Right lobe of liver (tissue), 6 donors: ENCODE data around the gene DOCK6. TPM values are rescaled to one million over a fixed set of nuclear protein-coding genes. Genes with fewer than 3 reads are reported as not detected.

ENCODE experiments used
- ATAC-seq, 4 donors: fragments of 200-7000 bp; cut with Tn5 transposase; one replicate each; pipeline ENCODE4 v1.9.1; 2020; ENCODE audit warnings: mild to moderate bottlenecking in 4 of 4, moderate library complexity in 4 of 4
- DNase-seq, 3 donors: peaks; one replicate each; pipeline ENCODE4 v3.0.0-alpha.2; 2020
- H3K27ac ChIP-seq, 3 donors: fragments of 200-600 bp; one replicate each; pipeline ENCODE4 v1.8.0; 2022
- H3K27me3 ChIP-seq, 2 donors: fragments of 200-600 bp; one replicate each; pipeline ENCODE4 v1.8.0; 2022
- H3K36me3 ChIP-seq, 4 donors: fragments of 200-600 bp; sonication (generic) in 1 of 4; one replicate each; pipeline versions ENCODE4 v1.5.1 to v1.8.0; 2017 to 2022; ENCODE audit warnings: control low read depth in 1 of 4
- H3K4me1 ChIP-seq, 4 donors: fragments of 200-600 bp; sonication (generic) in 1 of 4; one replicate each; pipeline versions ENCODE4 v1.5.1 to v1.8.0; 2017 to 2022; ENCODE audit warnings: control low read depth in 1 of 4
- H3K4me3 ChIP-seq, 3 donors: fragments of 200-600 bp; one replicate each; pipeline ENCODE4 v1.8.0; 2022
- H3K9me3 ChIP-seq, 4 donors: fragments of 200-600 bp; sonication (generic) in 1 of 4; one replicate each; pipeline versions ENCODE4 v1.5.1 to v1.8.0; 2017 to 2022; ENCODE audit warnings: control low read depth in 1 of 4
- POLR2A ChIP-seq: fragments of 450-650 bp; IDR thresholded peaks from one replicate; pipeline ENCODE4 v1.6.1; 2017; ENCODE audit warnings: antibody characterized with exemption, mild to moderate bottlenecking
- WGBS: methylation state at CpG from one replicate; pipeline ENCODE4 v1.1.6; 2018; ENCODE audit warnings: low coverage, low lambda C conversion rate; ENCODE audit not compliant: insufficient coverage; ENCODE audit errors: missing lambda C conversion rate; 5-methylcytosine and 5-hydroxymethylcytosine counted together
- intact Hi-C, 2 donors: fragments of 100-400 bp; cut with DNase I; formaldehyde crosslinking; loops; one replicate each; pipeline versions ENCODE4 v1.11.2 to v1.14.1; 2022
- total RNA-seq, 6 experiments: library from RNA; depleted of rRNA in 2 of 6; stranded (reverse); fragments of >200 nt in 2 of 6; fragmentation: NEBNext Ultra II Directional in 3 of 6; extraction: Animal tissue kit (Norgen Biotek cat#: 25700) in 3 of 6; gene quantifications; one replicate each; pipeline versions ENCODE4 v1.1.0 to v1.2.4, GENCODE V29; 2016 to 2023
- TF ChIP-seq, protein P1 (sequence below), 4 donors: fragments of 200-600 bp in 3 of 4; fragments of 450-650 bp in 1 of 4; IDR thresholded peaks; one replicate each; pipeline versions ENCODE4 v1.5.1 to v1.8.0; 2016 to 2022; ENCODE audit warnings: antibody characterized with exemption in 4 of 4, mild to moderate bottlenecking in 2 of 4
- donor health status: DM: no; HTN: yes; CAD: no.
- donor health status: DM: no; HTN: no; CAD: no.
- donor health status: DM: no; HTN: no; CAD: no.
- donor health status: DM: no; HTN: yes; CAD: no.
- donor health status: DM: no; HTN: yes; CAD: no.

The DOCK6 gene
- total RNA-seq, 6 experiments from 2014 or later, result 19.9 to 45.9 (median 30.4) TPM

DNA sequence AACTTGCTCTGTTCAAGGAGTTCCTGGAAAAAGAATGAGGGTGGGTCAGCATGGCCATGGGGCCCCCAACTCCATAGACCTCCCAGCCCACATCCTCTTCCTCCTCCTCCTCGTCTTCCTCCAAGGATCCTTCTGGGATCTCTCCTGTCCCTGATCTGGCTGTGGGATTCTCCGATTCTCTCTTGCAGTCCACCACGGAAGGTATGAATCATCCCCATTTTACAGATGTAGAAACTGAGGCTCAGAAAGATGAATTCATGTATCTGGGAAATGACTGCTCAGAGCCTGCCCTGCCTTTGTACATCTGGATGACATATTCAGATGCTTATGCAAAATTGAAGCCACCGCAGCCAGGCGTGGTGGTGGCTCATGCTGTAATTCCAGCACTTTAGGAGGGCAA, 62.8 kb downstream of the DOCK6 start:
- peaks cover 0 to 32% (median 11%) of the 10 kb centered on the region in 4 donors for H3K4me1 ChIP-seq
- 87% methylated on average over 3 of the region's 5 CpGs for WGBS
- H3K27ac ChIP-seq, result peak overlapping the region in 1 of 3 donors; percentile 72
- intact Hi-C loops, result no loop called here
- no peaks in the 10 kb centered on the region for H3K36me3 ChIP-seq
- H3K27me3 ChIP-seq, result no peaks in the 10 kb centered on the region
- no peak for DNase-seq
- no peaks in the 10 kb centered on the region for H3K9me3 ChIP-seq
- no peak overlapping the region for H3K4me3 ChIP-seq
- TF ChIP-seq POLR2A, result no peak
- TF ChIP-seq, protein P1, sequence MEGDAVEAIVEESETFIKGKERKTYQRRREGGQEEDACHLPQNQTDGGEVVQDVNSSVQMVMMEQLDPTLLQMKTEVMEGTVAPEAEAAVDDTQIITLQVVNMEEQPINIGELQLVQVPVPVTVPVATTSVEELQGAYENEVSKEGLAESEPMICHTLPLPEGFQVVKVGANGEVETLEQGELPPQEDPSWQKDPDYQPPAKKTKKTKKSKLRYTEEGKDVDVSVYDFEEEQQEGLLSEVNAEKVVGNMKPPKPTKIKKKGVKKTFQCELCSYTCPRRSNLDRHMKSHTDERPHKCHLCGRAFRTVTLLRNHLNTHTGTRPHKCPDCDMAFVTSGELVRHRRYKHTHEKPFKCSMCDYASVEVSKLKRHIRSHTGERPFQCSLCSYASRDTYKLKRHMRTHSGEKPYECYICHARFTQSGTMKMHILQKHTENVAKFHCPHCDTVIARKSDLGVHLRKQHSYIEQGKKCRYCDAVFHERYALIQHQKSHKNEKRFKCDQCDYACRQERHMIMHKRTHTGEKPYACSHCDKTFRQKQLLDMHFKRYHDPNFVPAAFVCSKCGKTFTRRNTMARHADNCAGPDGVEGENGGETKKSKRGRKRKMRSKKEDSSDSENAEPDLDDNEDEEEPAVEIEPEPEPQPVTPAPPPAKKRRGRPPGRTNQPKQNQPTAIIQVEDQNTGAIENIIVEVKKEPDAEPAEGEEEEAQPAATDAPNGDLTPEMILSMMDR (IDR thresholded peaks at IDR 0.05), result no peak
- ATAC-seq, result no peak

- TF ChIP-seq POLR2A, result no peak
- TF ChIP-seq, protein P1 (IDR thresholded peaks at IDR 0.05), result no peak
Measured at GRCh38 chr19:11198769-11199424, 63.4 kb downstream of the DOCK6 start.

DNA sequence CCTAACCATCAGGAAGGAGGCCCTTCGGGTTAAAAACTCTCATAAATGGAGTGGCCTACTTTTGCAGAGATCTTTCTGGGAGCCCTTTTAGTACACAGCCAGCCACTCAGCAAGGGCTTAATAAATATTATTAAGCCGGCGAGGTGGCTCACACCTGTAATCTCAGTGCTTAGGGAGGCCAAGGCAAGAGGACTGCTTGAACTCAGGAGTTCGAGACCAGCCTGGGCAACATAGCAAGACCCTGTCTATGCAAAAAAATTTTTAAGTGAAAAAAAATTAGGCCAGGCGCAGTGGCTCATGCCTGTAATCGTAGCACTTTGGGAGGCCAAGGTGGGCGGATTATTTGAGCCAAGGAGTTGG, 64.2 kb downstream of the DOCK6 start:
- no peak for ATAC-seq
- no peak for DNase-seq
- TF ChIP-seq, protein P1 (IDR thresholded peaks at IDR 0.05), result no peak
- no peak for TF ChIP-seq POLR2A
- peak overlapping the region; percentile 72 to 85 (median 72) for H3K27ac ChIP-seq
- H3K4me3 ChIP-seq, result peak overlapping the region in 2 of 3 donors; percentile 58 to 64
- H3K27me3 ChIP-seq, result no peaks in the 10 kb centered on the region
- no peaks in the 10 kb centered on the region for H3K9me3 ChIP-seq
- WGBS, result 46% methylated on average over 5 of the region's 7 CpGs
- peaks cover 0 to 8% (median under 1%) of the 10 kb centered on the region in 4 donors for H3K36me3 ChIP-seq
- peaks cover 0 to 25% (median 8%) of the 10 kb centered on the region in 4 donors for H3K4me1 ChIP-seq
- intact Hi-C loops, result no loop called here

More at GRCh38 chr19:11198769-11199424, 63.4 kb downstream of the DOCK6 start:
- Histone ChIP-seq H3K4me3 (no peak overlapping the region), H3K27ac (peak overlapping the region in 2 of 3 donors; percentile 72 to 85), H3K9me3 (no peaks in the 10 kb centered on the region), H3K27me3 (no peaks in the 10 kb centered on the region), H3K4me1 (peaks cover 0 to 29% (median 9%) of the 10 kb centered on the region in 4 donors), H3K36me3 (peaks cover 0 to under 1% (median 0%) of the 10 kb centered on the region in 4 donors)
- 27% methylated on average over 6 of the region's 7 CpGs for WGBS
- ATAC-seq, result peak in 1 of 4 donors; percentile 3
- intact Hi-C loops, result no loop called here
- no peak for DNase-seq

DNA sequence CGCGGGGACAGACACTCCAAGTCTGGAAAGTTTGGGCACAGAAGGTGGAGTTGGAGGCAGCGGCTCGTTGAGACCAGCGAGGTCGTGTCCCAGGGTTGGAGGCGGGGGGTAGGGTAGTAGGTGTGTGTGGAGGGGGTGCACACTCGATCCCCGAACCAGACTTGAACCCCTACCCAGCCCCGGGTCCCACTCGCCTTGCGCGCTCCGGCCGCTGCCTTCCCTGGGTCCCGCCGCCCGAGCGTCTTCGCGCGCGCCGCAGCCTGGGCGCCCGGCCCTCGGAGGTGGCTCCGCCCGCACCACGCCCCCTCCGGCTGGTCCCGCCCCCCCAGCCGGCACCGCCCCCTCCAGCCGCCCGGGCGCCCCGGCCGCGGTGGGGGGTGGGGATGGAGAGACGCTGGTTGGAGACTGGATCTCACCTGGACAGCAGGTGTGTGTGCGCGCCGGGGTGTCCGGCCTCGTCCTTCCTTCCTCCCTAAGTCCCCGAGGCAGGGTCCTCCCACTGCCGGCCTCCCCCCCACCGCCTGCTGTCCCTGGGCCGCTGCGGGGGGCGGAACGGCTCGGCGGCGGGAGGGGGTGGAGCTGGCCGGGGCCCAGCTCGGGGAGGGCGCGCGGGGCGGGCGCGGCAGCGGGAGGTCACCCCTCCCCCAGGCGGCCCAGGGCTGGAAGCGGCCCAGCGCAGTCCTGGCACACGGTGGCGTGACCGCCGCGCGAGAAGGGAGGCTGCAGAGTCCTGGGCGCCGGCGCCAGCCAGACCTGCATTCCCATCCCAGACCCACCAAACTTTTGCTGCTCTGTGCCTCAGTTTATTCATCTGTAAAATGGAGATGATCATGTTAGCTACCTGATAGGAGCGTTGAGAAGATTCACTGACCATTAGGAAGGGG, 64.8 kb downstream of the DOCK6 start, which contains the start of gene KANK2:
KANK2 (minus strand) TSS at position 255 of the 884 bp plus-strand sequence. CDS start 3,034 bp downstream, outside the sequence.
- Histone ChIP-seq H3K9me3 (no peaks in the 10 kb centered on the region), H3K27me3 (no peaks in the 10 kb centered on the region), H3K27ac (peak within 1 kb of the TSS; percentile 72 to 85 (median 72)), H3K4me3 (peak within 1 kb of the TSS; percentile 58 to 64 (median 62)), H3K4me1 (peaks cover 0 to 25% (median 8%) of the 10 kb centered on the region in 4 donors), H3K36me3 (peaks cover 0 to 13% (median 2%) of the 10 kb centered on the region in 4 donors)
- WGBS, result 2% methylated on average over 4 of the region's 78 CpGs
- peak; percentile 91 to 93 (median 92) for DNase-seq
- intact Hi-C loops, result no loop called here
- TF ChIP-seq POLR2A, result peak; percentile 78
- TF ChIP-seq, protein P1 (IDR thresholded peaks at IDR 0.05), result peak in 2 of 4 donors; percentile 23 to 26
- ATAC-seq, result peak; percentile 83 to 93 (median 86)
